LNCAP (cell line): Measurements from ENCODE around the gene SDE2.

Experiments used
- CTCF ChIP-seq: fragments of 450-650 bp; IDR thresholded peaks from 2 replicates; pipeline ENCODE4 v1.5.1; 2017; ENCODE audit warnings: mild to moderate bottlenecking

The SDE2 gene

DNA sequence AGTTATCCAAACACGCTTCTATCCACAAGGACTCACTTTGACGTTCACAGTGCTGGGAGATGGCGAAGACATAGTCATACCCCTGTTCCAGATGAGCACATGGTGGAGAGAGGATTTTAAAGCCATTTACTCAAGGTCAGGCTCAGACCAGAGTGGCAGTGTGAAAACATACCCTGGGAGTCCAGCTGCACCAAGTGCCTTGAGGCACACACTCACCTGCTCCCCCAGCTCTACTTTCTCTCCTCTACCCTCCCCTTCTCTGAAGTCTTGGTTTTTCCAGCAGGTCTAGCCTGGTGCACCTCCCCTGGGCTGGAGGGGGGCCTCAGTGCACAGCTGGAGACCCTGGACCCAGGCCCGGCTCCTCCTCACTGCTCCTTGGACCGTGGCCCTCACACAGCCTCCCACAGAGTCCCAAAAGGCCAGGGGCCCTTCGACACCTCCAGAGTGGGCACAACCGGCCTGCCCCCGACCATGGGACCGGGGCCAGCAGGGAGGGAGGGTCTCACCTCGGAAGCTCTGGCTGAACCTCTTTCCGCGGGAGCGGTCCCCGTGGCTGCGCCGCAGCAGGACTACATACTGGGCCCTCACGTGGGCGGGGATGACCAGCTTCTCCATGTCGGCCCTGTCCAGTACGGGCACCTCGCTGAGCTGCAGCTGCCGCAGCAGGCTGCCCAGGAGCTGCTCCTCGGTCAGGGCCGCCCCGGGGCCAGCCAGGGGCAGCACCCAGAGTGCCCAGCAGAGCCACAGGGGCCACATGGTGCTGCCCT is 58.6 kb downstream of the SDE2 start:
- no peak for TF ChIP-seq CTCF

GRCh38 chr1:225937048-225937968 is 61.8 kb downstream of the SDE2 start:
- TF ChIP-seq CTCF: no peak

DNA sequence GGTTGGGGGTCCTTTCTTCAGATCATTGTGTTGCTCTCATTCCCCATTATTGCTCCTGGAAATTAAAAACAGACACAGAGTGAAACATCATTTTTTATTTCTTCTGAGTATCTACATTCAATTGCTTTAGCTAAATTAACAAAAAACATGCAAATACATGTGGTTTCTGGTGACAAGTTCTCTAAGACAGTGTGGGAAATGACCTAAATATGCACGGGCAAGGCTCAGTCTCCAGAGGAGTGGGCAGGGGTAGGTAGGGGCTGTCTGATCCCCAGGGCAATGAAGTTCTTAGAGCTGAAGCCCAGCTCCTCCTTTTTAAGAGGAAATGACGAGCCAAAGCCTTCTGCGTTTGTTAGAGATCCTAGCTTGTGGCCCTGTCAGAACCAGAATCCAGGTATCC is 62.6 kb downstream of the SDE2 start:
- no peak for TF ChIP-seq CTCF

- no peak for TF ChIP-seq CTCF
Measured at GRCh38 chr1:225934711-225935110, 64.4 kb downstream of the SDE2 start.

- no peak for TF ChIP-seq CTCF
Measured at GRCh38 chr1:225933072-225933471, 66.1 kb downstream of the SDE2 start.
